K562 (cell line): ENCODE data around the gene H3-3A. TPM values are rescaled to one million over a fixed set of nuclear protein-coding genes. Genes with fewer than 3 reads are reported as not detected.

Source experiments
- BDP1 ChIP-seq: IDR thresholded peaks from 3 replicates; pipeline ENCODE4 v1.6.1; 2011; ENCODE audit not compliant: insufficient read length, insufficient read depth
- DDX20 ChIP-seq: fragments of 450-650 bp; IDR thresholded peaks from 2 replicates; pipeline ENCODE4 v1.6.1; 2016; ENCODE audit warnings: missing genetic modification characterization, low read depth, mild to moderate bottlenecking, missing compliant biosample characterization, moderate library complexity
- DIDO1 ChIP-seq: fragments of 450-650 bp; IDR thresholded peaks from 2 replicates; pipeline ENCODE4 v1.6.1; 2016; ENCODE audit warnings: low read depth, missing biosample characterization, missing genetic modification characterization
- HDGF ChIP-seq: fragments of 450-650 bp; IDR thresholded peaks from 2 replicates; pipeline ENCODE4 v1.6.1; 2016
- MCM3 ChIP-seq: fragments of 450-650 bp; IDR thresholded peaks from 2 replicates; pipeline ENCODE4 v1.6.1; 2016
- NBN ChIP-seq: fragments of 450-650 bp; IDR thresholded peaks from 2 replicates; pipeline ENCODE4 v1.6.1; 2016; ENCODE audit warnings: low read depth, mild to moderate bottlenecking
- RB1 ChIP-seq: fragments of 450-650 bp; IDR thresholded peaks from 2 replicates; pipeline ENCODE4 v1.6.1; 2017; ENCODE audit warnings: low read depth, mild to moderate bottlenecking
- RCOR1 ChIP-seq, 2 experiments: IDR thresholded peaks; 2 replicates each; pipeline ENCODE4 v1.6.1; 2012; ENCODE audit warnings: low read depth in 2 of 2, low read length in 2 of 2, borderline replicate concordance in 1 of 2, improper control_type of control experiment in 1 of 2
- RFX7 ChIP-seq: fragments of 250-450 bp; sonication (Bioruptor Pico); IDR thresholded peaks from 2 replicates; pipeline ENCODE4 v1.5.1; 2021; ENCODE audit warnings: mild to moderate bottlenecking
- SLC30A9 ChIP-seq: fragments of 250-450 bp; sonication (Bioruptor Pico); IDR thresholded peaks from 2 replicates; pipeline ENCODE4 v1.8.0; 2022; ENCODE audit warnings: mild to moderate bottlenecking, moderate library complexity
- SMC3 ChIP-seq: conservative IDR thresholded peaks from 2 replicates; pipeline ENCODE4 v1.6.1; 2011; ENCODE audit warnings: low read depth, low read length, improper control_type of control experiment; ENCODE audit not compliant: insufficient read depth
- ZNF79 ChIP-seq: fragments of 250-450 bp; sonication (Bioruptor Pico); IDR thresholded peaks from 2 replicates; pipeline ENCODE4 v1.4.0; 2020; ENCODE audit warnings: low read depth, mild to moderate bottlenecking, moderate library complexity
- polyA plus RNA-seq, 8 experiments: library from polyadenylated mRNA; depleted of rRNA in 4 of 8; stranded (reverse) in 5 of 8; unstranded in 3 of 8; fragments of >200 nt; fragmentation: Nextera tagmentation in 2 of 8; fragmentation: Illumina TruSeq in 1 of 8; extraction: Ambion mirVana in 2 of 8; extraction: Trizol in 1 of 8; gene quantifications; 2 replicates each; pipeline versions ENCODE4 v1.2.1 to v1.2.3, GENCODE V29; 2011 to 2014; ENCODE audit warnings: inconsistent platforms in 1 of 8, missing spikeins in 1 of 8
- total RNA-seq, 7 experiments: library from RNA; depleted of rRNA in 6 of 7; stranded (reverse); fragments of >200 nt in 6 of 7; fragmentation: Illumina TruSeq in 2 of 7; extraction: Trizol in 2 of 7; gene quantifications; 2 replicates each; pipeline versions ENCODE4 v1.2.1 to v1.2.3, GENCODE V29; 2011 to 2021; ENCODE audit warnings: low replicate concordance in 1 of 7
- TF ChIP-seq, protein P1 (sequence below): fragments of 250-450 bp; sonication (Bioruptor Pico); IDR thresholded peaks from 2 replicates; pipeline ENCODE4 v1.8.0; 2022; ENCODE audit warnings: inconsistent platforms
- TF ChIP-seq, protein P2 (sequence below): fragments of 450-650 bp; formaldehyde crosslinking; IDR thresholded peaks from 2 replicates; pipeline ENCODE4 v1.4.0; 2020; ENCODE audit warnings: mild to moderate bottlenecking, mixed read lengths
- TF ChIP-seq, protein P3 (sequence below), 2 experiments: IDR thresholded peaks in 1 of 2; conservative IDR thresholded peaks in 1 of 2; 2 replicates each; pipeline ENCODE4 v1.6.1; 2016; ENCODE audit warnings: low read depth in 2 of 2, mild to moderate bottlenecking in 1 of 2, missing compliant biosample characterization in 1 of 2, missing genetic modification characterization in 1 of 2, moderate library complexity in 1 of 2
- TF ChIP-seq, protein P4 (sequence below): fragments of 450-650 bp; IDR thresholded peaks from one replicate; pipeline ENCODE4 v1.6.1; 2018; ENCODE audit warnings: mild to moderate bottlenecking, moderate library complexity; ENCODE audit not compliant: partially characterized antibody
- TF ChIP-seq, protein P5 (sequence below): fragments of 250-450 bp; sonication (Bioruptor Pico); IDR thresholded peaks from 2 replicates; pipeline ENCODE4 v1.5.0; 2021; ENCODE audit warnings: mild to moderate bottlenecking, borderline replicate concordance

The H3-3A gene
- total and polyA plus RNA-seq, 9 of the 15 experiments (the other 6 are each of a cell fraction or from before 2014, with no cell fraction given): 426 to 1,083 (median 591) TPM

DNA sequence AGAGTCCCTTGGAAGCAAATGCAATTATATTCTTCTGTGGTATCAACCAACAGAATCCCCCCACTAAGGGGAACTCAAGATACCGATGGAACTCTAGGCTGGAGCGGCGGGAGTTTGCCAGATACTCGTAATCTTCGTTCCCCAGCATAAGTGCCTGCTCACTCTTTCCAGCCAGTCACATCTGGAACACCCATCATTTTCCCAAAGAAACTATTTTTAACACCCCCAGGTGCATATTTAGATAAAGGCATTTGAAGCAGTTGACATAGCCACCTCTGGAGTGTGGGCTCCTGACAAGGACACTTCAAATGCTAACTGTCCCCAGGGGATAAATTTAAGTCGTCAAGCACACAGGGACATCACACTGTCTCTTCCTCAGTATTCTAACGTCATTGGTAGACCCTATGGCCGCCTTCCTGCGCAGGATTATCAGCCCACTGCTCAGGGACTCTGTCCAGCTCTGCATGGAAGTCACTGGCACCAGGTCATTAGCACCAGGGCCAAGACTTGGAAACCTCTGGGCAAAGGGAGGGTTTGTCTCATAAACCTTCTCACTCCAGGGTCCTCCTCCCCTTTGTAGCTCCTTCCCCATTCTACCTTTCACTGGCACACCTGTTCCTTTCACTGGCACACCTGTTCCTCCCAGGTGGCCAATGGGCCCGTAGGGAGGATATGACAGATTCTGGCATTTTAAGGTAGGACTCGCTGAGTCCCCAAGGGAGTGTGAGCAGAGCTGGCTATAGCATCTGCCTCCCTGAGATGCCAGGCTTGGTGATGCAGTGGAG, 48.8 kb downstream of the H3-3A start (continued):
- TF ChIP-seq DIDO1 (no peak), RB1 (peak; percentile 39; the same call in 1 of the 2 replicates), SLC30A9 (CRISPR knock-in tag) (no peak), ZNF79 (CRISPR knock-in tag) (no peak), DDX20 (tag) (no peak), NBN (0 out of 2 replicates have a peak, but pooled peaks have one; percentile 65), RFX7 (CRISPR knock-in tag) (no peak), BDP1 (no peak), MCM3 (no peak), RCOR1 (IDR thresholded peaks at IDR 0.05; ENCODE audit: borderline replicate concordance in 1 of 2, low read depth in 2 of 2, low read length in 2 of 2) (peak; percentile 71 to 75; a peak in 2 of 4 replicates), SMC3 (no peak), HDGF (no peak)
- TF ChIP-seq, protein P1, sequence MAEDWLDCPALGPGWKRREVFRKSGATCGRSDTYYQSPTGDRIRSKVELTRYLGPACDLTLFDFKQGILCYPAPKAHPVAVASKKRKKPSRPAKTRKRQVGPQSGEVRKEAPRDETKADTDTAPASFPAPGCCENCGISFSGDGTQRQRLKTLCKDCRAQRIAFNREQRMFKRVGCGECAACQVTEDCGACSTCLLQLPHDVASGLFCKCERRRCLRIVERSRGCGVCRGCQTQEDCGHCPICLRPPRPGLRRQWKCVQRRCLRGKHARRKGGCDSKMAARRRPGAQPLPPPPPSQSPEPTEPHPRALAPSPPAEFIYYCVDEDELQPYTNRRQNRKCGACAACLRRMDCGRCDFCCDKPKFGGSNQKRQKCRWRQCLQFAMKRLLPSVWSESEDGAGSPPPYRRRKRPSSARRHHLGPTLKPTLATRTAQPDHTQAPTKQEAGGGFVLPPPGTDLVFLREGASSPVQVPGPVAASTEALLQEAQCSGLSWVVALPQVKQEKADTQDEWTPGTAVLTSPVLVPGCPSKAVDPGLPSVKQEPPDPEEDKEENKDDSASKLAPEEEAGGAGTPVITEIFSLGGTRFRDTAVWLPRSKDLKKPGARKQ: no peak
- TF ChIP-seq, protein P2, sequence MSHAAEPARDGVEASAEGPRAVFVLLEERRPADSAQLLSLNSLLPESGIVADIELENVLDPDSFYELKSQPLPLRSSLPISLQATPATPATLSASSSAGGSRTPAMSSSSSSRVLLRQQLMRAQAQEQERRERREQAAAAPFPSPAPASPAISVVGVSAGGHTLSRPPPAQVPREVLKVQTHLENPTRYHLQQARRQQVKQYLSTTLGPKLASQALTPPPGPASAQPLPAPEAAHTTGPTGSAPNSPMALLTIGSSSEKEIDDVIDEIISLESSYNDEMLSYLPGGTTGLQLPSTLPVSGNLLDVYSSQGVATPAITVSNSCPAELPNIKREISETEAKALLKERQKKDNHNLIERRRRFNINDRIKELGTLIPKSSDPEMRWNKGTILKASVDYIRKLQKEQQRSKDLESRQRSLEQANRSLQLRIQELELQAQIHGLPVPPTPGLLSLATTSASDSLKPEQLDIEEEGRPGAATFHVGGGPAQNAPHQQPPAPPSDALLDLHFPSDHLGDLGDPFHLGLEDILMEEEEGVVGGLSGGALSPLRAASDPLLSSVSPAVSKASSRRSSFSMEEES: no peak
- TF ChIP-seq, protein P3, sequence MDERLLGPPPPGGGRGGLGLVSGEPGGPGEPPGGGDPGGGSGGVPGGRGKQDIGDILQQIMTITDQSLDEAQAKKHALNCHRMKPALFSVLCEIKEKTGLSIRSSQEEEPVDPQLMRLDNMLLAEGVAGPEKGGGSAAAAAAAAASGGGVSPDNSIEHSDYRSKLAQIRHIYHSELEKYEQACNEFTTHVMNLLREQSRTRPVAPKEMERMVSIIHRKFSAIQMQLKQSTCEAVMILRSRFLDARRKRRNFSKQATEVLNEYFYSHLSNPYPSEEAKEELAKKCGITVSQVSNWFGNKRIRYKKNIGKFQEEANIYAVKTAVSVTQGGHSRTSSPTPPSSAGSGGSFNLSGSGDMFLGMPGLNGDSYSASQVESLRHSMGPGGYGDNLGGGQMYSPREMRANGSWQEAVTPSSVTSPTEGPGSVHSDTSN (CRISPR knock-in tag; IDR thresholded peaks at IDR 0.05; ENCODE audit: low read depth): no peak
- TF ChIP-seq, protein P3 (tag; conservative IDR thresholded peaks at IDR 0.05; ENCODE audit: low read depth): peak; percentile 83
- TF ChIP-seq, protein P4, sequence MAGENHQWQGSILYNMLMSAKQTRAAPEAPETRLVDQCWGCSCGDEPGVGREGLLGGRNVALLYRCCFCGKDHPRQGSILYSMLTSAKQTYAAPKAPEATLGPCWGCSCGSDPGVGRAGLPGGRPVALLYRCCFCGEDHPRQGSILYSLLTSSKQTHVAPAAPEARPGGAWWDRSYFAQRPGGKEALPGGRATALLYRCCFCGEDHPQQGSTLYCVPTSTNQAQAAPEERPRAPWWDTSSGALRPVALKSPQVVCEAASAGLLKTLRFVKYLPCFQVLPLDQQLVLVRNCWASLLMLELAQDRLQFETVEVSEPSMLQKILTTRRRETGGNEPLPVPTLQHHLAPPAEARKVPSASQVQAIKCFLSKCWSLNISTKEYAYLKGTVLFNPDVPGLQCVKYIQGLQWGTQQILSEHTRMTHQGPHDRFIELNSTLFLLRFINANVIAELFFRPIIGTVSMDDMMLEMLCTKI: no peak
- TF ChIP-seq, protein P5, sequence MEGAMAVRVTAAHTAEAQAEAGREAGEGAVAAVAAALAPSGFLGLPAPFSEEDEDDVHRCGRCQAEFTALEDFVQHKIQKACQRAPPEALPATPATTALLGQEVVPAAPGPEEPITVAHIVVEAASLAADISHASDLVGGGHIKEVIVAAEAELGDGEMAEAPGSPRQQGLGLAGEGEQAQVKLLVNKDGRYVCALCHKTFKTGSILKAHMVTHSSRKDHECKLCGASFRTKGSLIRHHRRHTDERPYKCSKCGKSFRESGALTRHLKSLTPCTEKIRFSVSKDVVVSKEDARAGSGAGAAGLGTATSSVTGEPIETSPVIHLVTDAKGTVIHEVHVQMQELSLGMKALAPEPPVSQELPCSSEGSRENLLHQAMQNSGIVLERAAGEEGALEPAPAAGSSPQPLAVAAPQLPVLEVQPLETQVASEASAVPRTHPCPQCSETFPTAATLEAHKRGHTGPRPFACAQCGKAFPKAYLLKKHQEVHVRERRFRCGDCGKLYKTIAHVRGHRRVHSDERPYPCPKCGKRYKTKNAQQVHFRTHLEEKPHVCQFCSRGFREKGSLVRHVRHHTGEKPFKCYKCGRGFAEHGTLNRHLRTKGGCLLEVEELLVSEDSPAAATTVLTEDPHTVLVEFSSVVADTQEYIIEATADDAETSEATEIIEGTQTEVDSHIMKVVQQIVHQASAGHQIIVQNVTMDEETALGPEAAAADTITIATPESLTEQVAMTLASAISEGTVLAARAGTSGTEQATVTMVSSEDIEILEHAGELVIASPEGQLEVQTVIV (CRISPR knock-in tag): no peak
